Keratinocyte (primary cell): ENCODE data around the gene VRK3. TPM values are rescaled to one million over a fixed set of nuclear protein-coding genes. Genes with fewer than 3 reads are reported as not detected.

ENCODE experiments used
- DNase-seq: peaks from one replicate; pipeline ENCODE4 v3.0.0-alpha.2; 2011; ENCODE audit warnings: low read depth, missing footprints, low spot score
- FAIRE-seq: peaks from 2 replicates; lab custom pipeline; 2011; peaks lifted over from hg19 to GRCh38; lab: Jason Lieb, UNC
- H2AFZ ChIP-seq: 2 replicates; pipeline ENCODE4 v1.6.0; 2012; ENCODE audit warnings: low read length, control low read depth, inconsistent platforms; ENCODE audit not compliant: control insufficient read depth
- H3K27ac ChIP-seq: 2 replicates; pipeline ENCODE4 v1.5.1; 2011; ENCODE audit warnings: low read length; ENCODE audit not compliant: control insufficient read depth, insufficient read depth
- H3K27me3 ChIP-seq: 3 replicates; pipeline ENCODE4 v1.6.0; 2011; ENCODE audit warnings: low read length; ENCODE audit not compliant: control insufficient read depth, insufficient read depth; ENCODE audit errors: extremely low read depth
- H3K36me3 ChIP-seq, 2 experiments: 2 replicates in 1 of 2; 3 replicates in 1 of 2; pipeline ENCODE4 v1.5.1; 2011; ENCODE audit warnings: low read length in 2 of 2, mild to moderate bottlenecking in 1 of 2; ENCODE audit not compliant: control insufficient read depth in 2 of 2, insufficient read depth in 2 of 2; ENCODE audit errors: extremely low read depth in 1 of 2
- H3K4me1 ChIP-seq: 3 replicates; pipeline ENCODE4 v1.5.1; 2011; ENCODE audit warnings: low read length; ENCODE audit not compliant: control insufficient read depth, insufficient read depth; ENCODE audit errors: extremely low read depth
- H3K4me2 ChIP-seq: 3 replicates; pipeline ENCODE4 v1.6.0; 2011; ENCODE audit warnings: low read depth, low read length; ENCODE audit not compliant: control insufficient read depth, insufficient read depth; ENCODE audit errors: extremely low read depth
- H3K4me3 ChIP-seq, 3 experiments: fragments of 200-600 bp in 1 of 3; sonication (generic) in 1 of 3; 2 replicates in 2 of 3; 3 replicates in 1 of 3; pipeline ENCODE4 v1.5.1; 2011 to 2016; ENCODE audit warnings: low read length in 3 of 3, mild to moderate bottlenecking in 3 of 3, control low read depth in 2 of 3, inconsistent platforms in 1 of 3, low read depth in 1 of 3, mixed read lengths in 1 of 3, mixed run types in 1 of 3, moderate library complexity in 1 of 3; ENCODE audit not compliant: control insufficient read depth in 2 of 3, insufficient read depth in 2 of 3; ENCODE audit errors: extremely low read depth in 1 of 3
- H3K79me2 ChIP-seq: 2 replicates; pipeline ENCODE4 v1.6.0; 2012; ENCODE audit warnings: low read length; ENCODE audit not compliant: control insufficient read depth, insufficient read depth
- H3K9ac ChIP-seq: 3 replicates; pipeline ENCODE4 v1.6.0; 2011; ENCODE audit warnings: low read length; ENCODE audit not compliant: control insufficient read depth, insufficient read depth; ENCODE audit errors: extremely low read depth
- H3K9me1 ChIP-seq: 3 replicates; pipeline ENCODE4 v1.6.0; 2011; ENCODE audit warnings: low read length; ENCODE audit not compliant: control insufficient read depth, insufficient read depth; ENCODE audit errors: extremely low read depth
- H3K9me3 ChIP-seq: 2 replicates; pipeline ENCODE4 v1.5.1; 2012; ENCODE audit warnings: low read depth, low read length; ENCODE audit not compliant: control insufficient read depth
- H4K20me1 ChIP-seq: 3 replicates; pipeline ENCODE4 v1.6.0; 2011; ENCODE audit warnings: low read length; ENCODE audit not compliant: control insufficient read depth, insufficient read depth; ENCODE audit errors: extremely low read depth
- CTCF ChIP-seq, 3 experiments: IDR thresholded peaks in 1 of 3; conservative IDR thresholded peaks in 1 of 3; optimal IDR thresholded peaks in 1 of 3; 2 replicates in 2 of 3; 3 replicates in 1 of 3; pipeline versions ENCODE3 to v1.5.1; 2011; ENCODE audit warnings: low read length in 3 of 3, mild to moderate bottlenecking in 3 of 3, moderate library complexity in 2 of 3, control low read depth in 1 of 3, inconsistent platforms in 1 of 3; ENCODE audit not compliant: insufficient read depth in 2 of 3; ENCODE audit errors: extremely low read depth in 1 of 3
- EZH2 ChIP-seq: IDR thresholded peaks from one replicate; pipeline ENCODE4 v1.6.1; 2012; ENCODE audit warnings: inconsistent platforms, mild to moderate bottlenecking, low read length, moderate library complexity
- dilution Hi-C: fragments of 300-500 bp; cut with MboI; formaldehyde crosslinking; loops from one replicate; pipeline ENCODE4 v1.7.0; 2020; ENCODE audit warnings: low sequenced_read_pairs; ENCODE audit not compliant: extremely low pct_ligation_motif_present
- polyA plus RNA-seq, 5 experiments: library from polyadenylated mRNA; depleted of rRNA in 3 of 5; stranded (reverse) in 3 of 5; stranded (forward) in 1 of 5; unstranded in 1 of 5; fragments of >200 nt; gene quantifications; 1 replicate in 1 of 5; 2 replicates in 3 of 5; 3 replicates in 1 of 5; pipeline versions ENCODE4 v1.2.1 to v1.2.3, GENCODE V29; 2011 to 2012; ENCODE audit warnings: missing spikeins in 2 of 5, low read depth in 1 of 5, low replicate concordance in 1 of 5

VRK3 gene
- polyA plus RNA-seq, 1 donor (not counting 4 experiments of a cell fraction or from before 2014, with no cell fraction given): 15.6 TPM

- no peak overlapping the region for H3K4me2 ChIP-seq
- H3K4me3 ChIP-seq: no peak overlapping the region
- no peak overlapping the region for H3K27ac ChIP-seq
- H3K4me1 ChIP-seq: peaks cover 12% of the 10 kb centered on the region
- TF ChIP-seq EZH2 (no peak), CTCF (optimal IDR thresholded peaks at IDR 0.05 in 1 of 3, IDR thresholded peaks at IDR 0.05 in 1 of 3, conservative IDR thresholded peaks at IDR 0.05 in 1 of 3; ENCODE audit: extremely low read depth in 1 of 3, insufficient read depth in 2 of 3, low read length in 3 of 3) (no peak)
- H3K9me1 ChIP-seq: peaks cover 2% of the 10 kb centered on the region
- no peaks in the 10 kb centered on the region for H3K27me3 ChIP-seq
- FAIRE-seq: no peak
- H3K9me3 ChIP-seq: no peaks in the 10 kb centered on the region
- H4K20me1 ChIP-seq: peaks cover 26% of the 10 kb centered on the region
- H3K9ac ChIP-seq: no peak overlapping the region
- H2AFZ ChIP-seq: no peak overlapping the region
- DNase-seq: no peak
- peaks cover 27 to 37% of the 10 kb centered on the region in 2 experiments for H3K36me3 ChIP-seq
- H3K79me2 ChIP-seq: no peaks in the 10 kb centered on the region
- dilution Hi-C loops: no loop called here
Observed at GRCh38 chr19:50000841-50001557, 24.2 kb downstream of the VRK3 start.

DNA sequence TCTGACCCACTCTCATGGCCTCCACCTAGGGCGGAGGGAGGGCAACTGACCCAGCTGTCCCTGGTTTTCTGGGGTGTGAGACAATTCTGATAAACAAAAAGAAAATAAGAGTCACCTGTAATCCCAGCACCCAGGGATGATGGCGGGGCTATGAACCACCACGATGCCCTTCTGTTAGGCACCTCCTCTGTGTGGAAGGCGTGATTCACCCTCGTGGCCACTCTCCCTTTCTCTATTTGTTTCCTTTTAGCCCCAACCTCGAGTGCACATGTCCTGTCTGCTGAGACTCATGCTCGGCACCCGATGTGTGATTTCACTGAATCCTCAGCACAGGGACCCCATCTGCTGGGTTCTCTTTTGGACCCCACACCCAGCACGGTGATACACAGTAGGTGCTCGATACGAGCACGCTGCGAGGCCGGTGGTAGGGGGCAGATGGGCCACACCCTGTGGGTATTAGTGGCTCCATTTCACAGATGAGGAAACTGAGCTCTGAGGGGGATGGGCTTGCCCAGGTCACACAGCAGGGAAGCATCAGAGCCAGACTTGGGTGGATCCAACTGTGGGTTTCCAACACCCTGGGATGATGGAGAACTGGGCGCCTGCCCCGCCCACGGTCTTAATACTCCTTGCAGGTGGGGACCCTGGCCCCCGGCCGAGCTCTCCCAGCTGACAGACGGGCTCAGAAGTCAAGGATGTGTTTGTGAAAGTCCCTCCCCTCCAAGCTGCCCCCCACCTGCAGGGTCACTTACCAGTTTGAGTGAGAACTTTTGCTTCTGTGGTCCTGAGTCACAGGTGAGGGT lies 24.9 kb downstream of the VRK3 start:
- Histone ChIP-seq H3K36me3 (peaks cover 27 to 34% of the 10 kb centered on the region in 2 experiments), H3K27ac (no peak overlapping the region), H3K9me1 (peaks cover 2% of the 10 kb centered on the region), H3K79me2 (no peaks in the 10 kb centered on the region), H3K9me3 (no peaks in the 10 kb centered on the region), H3K4me2 (no peak overlapping the region), H2AFZ (no peak overlapping the region), H3K4me3 (no peak overlapping the region), H3K27me3 (no peaks in the 10 kb centered on the region), H3K4me1 (peaks cover 12% of the 10 kb centered on the region), H4K20me1 (peaks cover 26% of the 10 kb centered on the region), H3K9ac (no peak overlapping the region)
- no peak for FAIRE-seq
- dilution Hi-C loops: no loop called here
- TF ChIP-seq EZH2: no peak
- no peak for DNase-seq
